OCI-LY3 (cell line): ENCODE measurements around the gene GOLGA5.

Source experiments
- H2AFZ ChIP-seq: fragments of 200-600, 300-600 bp; shearing (Covaris generic); 2 replicates; pipeline ENCODE4 v1.6.0; 2014; ENCODE audit warnings: antibody characterized with exemption, low read depth, low read length
- H3K27ac ChIP-seq: fragments of 200-600, 300-600 bp; sonication (generic); 2 replicates; pipeline ENCODE4 v1.5.1; 2014; ENCODE audit warnings: mild to moderate bottlenecking, low read length, moderate library complexity, mixed read lengths
- H3K27me3 ChIP-seq: fragments of 200-600, 300-600 bp; sonication (generic); 2 replicates; pipeline ENCODE4 v1.6.1; 2014; ENCODE audit warnings: low read depth, low read length, mixed read lengths
- H3K36me3 ChIP-seq: fragments of 200-600, 300-600 bp; sonication (generic); replicated peaks from 2 replicates; pipeline ENCODE3; 2014; ENCODE audit warnings: low read depth, low read length, mixed read lengths
- H3K4me1 ChIP-seq: fragments of 300-600, 200-600 bp; sonication (generic); 2 replicates; pipeline ENCODE4 v1.6.1; 2014; ENCODE audit warnings: low read length, mixed read lengths
- H3K4me2 ChIP-seq: fragments of 200-600, 300-600 bp; sonication (generic); 2 replicates; pipeline ENCODE4 v1.6.1; 2014; ENCODE audit warnings: low read length, mixed read lengths
- H3K4me3 ChIP-seq: fragments of 300-600, 200-600 bp; sonication (generic); 2 replicates; pipeline ENCODE4 v1.5.1; 2014; ENCODE audit warnings: antibody characterized with exemption, mild to moderate bottlenecking, low read length, moderate library complexity
- H3K79me2 ChIP-seq: fragments of 300-600, 200-600 bp; shearing (Covaris generic); 2 replicates; pipeline ENCODE4 v1.6.1; 2014; ENCODE audit warnings: mild to moderate bottlenecking, low read length, mixed read lengths
- H3K9ac ChIP-seq: fragments of 300-600, 200-600 bp; shearing (Covaris generic); 2 replicates; pipeline ENCODE4 v1.6.0; 2014; ENCODE audit warnings: mild to moderate bottlenecking, low read length, moderate library complexity
- H3K9me3 ChIP-seq: fragments of 200-600, 300-600 bp; shearing (Covaris generic); 2 replicates; pipeline ENCODE4 v1.6.1; 2014; ENCODE audit warnings: low read length, mixed read lengths; ENCODE audit not compliant: insufficient read depth
- H4K20me1 ChIP-seq: fragments of 200-600, 300-600 bp; sonication (generic); 2 replicates; pipeline ENCODE4 v1.6.1; 2016; ENCODE audit warnings: low read length, mixed read lengths; ENCODE audit not compliant: insufficient read depth
- CTCF ChIP-seq: fragments of 200-600, 300-600 bp; sonication (generic); IDR thresholded peaks from 2 replicates; pipeline ENCODE4 v1.5.1; 2014; ENCODE audit warnings: antibody characterized with exemption, low read length, low read depth
- EZH2phosphoT487 ChIP-seq: fragments of 200-600 bp; shearing (Covaris generic); IDR thresholded peaks from 2 replicates; pipeline ENCODE4 v1.6.1; 2018; ENCODE audit warnings: antibody characterized with exemption, mixed run types, low read depth

The GOLGA5 gene

DNA sequence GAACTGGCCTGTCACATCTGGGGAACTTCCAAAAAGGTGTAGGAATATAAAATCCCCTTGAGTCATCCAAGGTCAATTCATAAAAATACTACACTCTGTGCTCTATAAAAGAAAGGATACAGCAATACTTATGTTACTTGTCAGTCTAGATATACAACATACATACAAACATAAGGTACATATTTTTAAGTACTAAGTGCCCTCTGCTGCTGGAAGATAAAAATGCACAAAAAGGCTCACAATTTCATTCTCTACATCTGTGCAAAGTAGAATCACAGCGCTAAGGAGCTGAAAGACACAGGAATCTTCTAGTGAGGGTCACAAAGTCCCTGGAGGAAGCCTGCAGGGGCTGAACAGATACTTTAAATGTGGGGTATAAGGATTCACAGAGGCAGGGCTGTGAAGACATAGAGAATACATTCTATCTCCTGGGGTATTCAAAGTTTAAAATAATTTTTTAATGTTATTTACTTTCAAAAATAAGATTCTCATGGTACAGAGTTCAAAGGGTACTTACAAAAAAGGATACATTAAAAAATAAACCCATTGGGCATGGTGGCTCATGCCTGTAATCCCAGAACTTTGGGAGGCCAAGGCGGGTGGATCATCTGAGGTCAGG lies 10.2 kb upstream of the GOLGA5 start:
- H3K4me1 ChIP-seq, result peaks cover 17% of the 10 kb centered on the region
- no peak overlapping the region for H3K9ac ChIP-seq
- no peak overlapping the region for H3K4me2 ChIP-seq
- no peaks in the 10 kb centered on the region for H3K36me3 ChIP-seq
- no peak overlapping the region for H2AFZ ChIP-seq
- TF ChIP-seq EZH2phosphoT487 (no peak), CTCF (peak; percentile 77)
- no peaks in the 10 kb centered on the region for H3K79me2 ChIP-seq
- no peaks in the 10 kb centered on the region for H4K20me1 ChIP-seq
- no peak overlapping the region for H3K27ac ChIP-seq
- H3K9me3 ChIP-seq, result peaks cover 5% of the 10 kb centered on the region; the same call in 1 of the 2 replicates
- H3K27me3 ChIP-seq, result no peaks in the 10 kb centered on the region
- no peak overlapping the region for H3K4me3 ChIP-seq

DNA sequence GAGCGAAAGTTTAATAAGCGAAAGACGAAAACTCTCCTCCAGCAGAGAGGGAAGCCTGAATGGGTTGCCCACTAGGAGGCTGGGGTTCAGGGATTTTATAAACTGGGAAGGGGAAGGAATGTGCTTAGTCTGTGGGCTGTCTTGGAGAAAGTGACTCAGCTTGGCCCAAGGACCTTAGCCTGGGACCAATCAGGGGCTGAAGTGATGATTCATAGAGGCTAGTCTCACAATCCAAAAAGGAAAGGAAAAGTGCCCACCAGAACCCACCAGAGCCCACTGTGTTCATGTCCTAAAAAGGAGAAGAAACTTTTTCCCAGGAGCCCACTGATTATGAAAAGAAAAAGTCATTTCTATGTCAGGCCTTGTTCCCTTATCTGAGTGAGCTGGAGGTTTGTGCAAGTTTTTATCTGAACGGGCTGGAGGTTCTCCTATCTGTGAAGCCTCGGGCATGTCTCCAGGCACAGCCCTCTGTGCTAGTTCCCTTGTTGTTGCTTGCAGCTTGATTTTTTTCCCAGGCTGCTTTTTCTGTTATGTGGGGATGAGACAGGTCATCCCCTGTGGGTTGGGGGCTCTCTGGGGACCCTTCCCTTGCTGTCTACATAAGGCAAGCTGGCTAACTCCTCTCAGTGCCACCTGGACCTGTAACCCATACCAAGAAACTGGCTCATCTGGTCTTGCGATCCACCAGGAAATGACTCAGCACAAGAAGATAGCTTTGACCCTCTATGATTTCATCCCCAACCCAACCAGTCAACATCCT lies 8.3 kb upstream of the GOLGA5 start:
- TF ChIP-seq CTCF, result no peak
- no peak for TF ChIP-seq EZH2phosphoT487
- Histone ChIP-seq H3K79me2 (no peaks in the 10 kb centered on the region), H3K9ac (no peak overlapping the region), H3K4me1 (no peaks in the 10 kb centered on the region; the same call in 1 of the 2 replicates), H3K4me3 (no peak overlapping the region), H2AFZ (no peak overlapping the region), H3K9me3 (peaks cover 13% of the 10 kb centered on the region; the same call in 1 of the 2 replicates), H3K27ac (no peak overlapping the region), H3K4me2 (no peak overlapping the region), H3K36me3 (peaks cover 3% of the 10 kb centered on the region), H4K20me1 (no peaks in the 10 kb centered on the region), H3K27me3 (no peaks in the 10 kb centered on the region)

DNA sequence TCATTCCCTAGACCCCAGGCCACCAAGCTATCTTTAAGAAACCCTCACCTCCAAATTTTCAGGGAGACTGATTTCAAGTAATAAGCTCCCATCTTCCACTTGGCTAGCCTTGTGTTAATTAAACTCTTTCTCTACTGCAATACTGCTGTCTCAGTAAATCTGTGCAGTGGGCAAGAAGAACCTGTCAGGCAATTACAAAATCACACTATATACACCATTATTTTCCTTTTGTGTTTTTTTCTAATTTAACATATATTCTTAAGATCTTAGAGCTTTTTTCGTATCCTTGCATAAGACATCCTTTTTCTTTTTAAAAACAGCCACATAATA lies 7.7 kb upstream of the GOLGA5 start:
- no peaks in the 10 kb centered on the region for H3K79me2 ChIP-seq
- TF ChIP-seq CTCF (no peak), EZH2phosphoT487 (no peak)
- H3K27me3 ChIP-seq, result no peaks in the 10 kb centered on the region
- no peak overlapping the region for H3K27ac ChIP-seq
- no peak overlapping the region for H3K9ac ChIP-seq
- H3K36me3 ChIP-seq, result peaks cover 3% of the 10 kb centered on the region
- H3K4me1 ChIP-seq, result no peaks in the 10 kb centered on the region
- no peaks in the 10 kb centered on the region for H4K20me1 ChIP-seq
- H3K9me3 ChIP-seq, result peaks cover 13% of the 10 kb centered on the region; the same call in 1 of the 2 replicates
- H2AFZ ChIP-seq, result no peak overlapping the region
- no peak overlapping the region for H3K4me2 ChIP-seq
- H3K4me3 ChIP-seq, result no peak overlapping the region

GRCh38 chr14:92787554-92787953 lies 6.6 kb upstream of the GOLGA5 start:
- Histone ChIP-seq H3K79me2 (no peaks in the 10 kb centered on the region), H3K4me1 (no peaks in the 10 kb centered on the region), H3K9me3 (peaks cover 13% of the 10 kb centered on the region; the same call in 1 of the 2 replicates), H3K27ac (no peak overlapping the region), H2AFZ (no peak overlapping the region), H3K9ac (no peak overlapping the region), H4K20me1 (no peaks in the 10 kb centered on the region), H3K36me3 (peaks cover 3% of the 10 kb centered on the region), H3K4me2 (no peak overlapping the region), H3K27me3 (no peaks in the 10 kb centered on the region), H3K4me3 (no peak overlapping the region)
- TF ChIP-seq EZH2phosphoT487, result no peak
- TF ChIP-seq CTCF, result no peak
